ENCODE measurements around the gene NUDCD3. TPM values are rescaled to one million over a fixed set of nuclear protein-coding genes. Genes with fewer than 3 reads are reported as not detected.

Gene NUDCD3
- total RNA-seq, 2 donors from 2014 or later: 105 to 120 TPM

- Mint-ChIP-seq H3K27me3 (ENCODE audit: low read depth) (no peaks in the 10 kb centered on the region), H3K9me3 (no peaks in the 10 kb centered on the region), H3K4me3 (no peak overlapping the region), H3K36me3 (ENCODE audit: insufficient read depth in 2 of 2) (no peaks in the 10 kb centered on the region), H3K27ac (peak overlapping the region; percentile 75), H3K4me1 (ENCODE audit: low read depth) (peaks cover 5% of the 10 kb centered on the region)
- ATAC-seq (replicated peaks in 1 of 2): no peak
- DNase-seq: no peak
These were observed 113.9 kb downstream of the NUDCD3 start for GRCh38 chr7:44376429-44377133.

DNA sequence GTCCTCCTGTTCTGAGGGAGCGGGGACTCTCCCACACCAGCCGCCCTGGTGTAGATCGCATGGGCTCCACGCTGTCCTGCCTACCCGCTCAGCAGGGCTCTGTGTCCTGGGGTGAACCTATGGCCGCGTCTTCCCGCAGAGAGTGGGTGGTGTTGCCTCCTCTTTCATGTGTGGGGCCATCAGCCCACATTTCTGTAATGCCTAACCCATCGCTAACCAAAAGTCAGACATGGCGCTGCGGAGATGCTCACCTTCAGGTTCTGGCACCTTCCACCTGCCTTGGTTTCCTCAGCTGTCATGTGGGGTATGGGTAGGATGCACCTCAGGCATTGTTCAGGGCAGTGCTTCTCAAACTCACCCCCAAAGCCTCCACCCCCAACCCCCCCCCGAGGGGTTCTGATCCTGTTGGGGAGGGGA lies 114.5 kb downstream of the NUDCD3 start:
- DNase-seq: no peak
- Mint-ChIP-seq H3K4me3 (no peak overlapping the region), H3K9me3 (no peaks in the 10 kb centered on the region), H3K4me1 (ENCODE audit: low read depth) (peaks cover 5% of the 10 kb centered on the region), H3K36me3 (ENCODE audit: insufficient read depth in 2 of 2) (no peaks in the 10 kb centered on the region), H3K27me3 (ENCODE audit: low read depth) (peaks cover 5% of the 10 kb centered on the region), H3K27ac (no peak overlapping the region)
- no peak for ATAC-seq (replicated peaks in 1 of 2)

DNA sequence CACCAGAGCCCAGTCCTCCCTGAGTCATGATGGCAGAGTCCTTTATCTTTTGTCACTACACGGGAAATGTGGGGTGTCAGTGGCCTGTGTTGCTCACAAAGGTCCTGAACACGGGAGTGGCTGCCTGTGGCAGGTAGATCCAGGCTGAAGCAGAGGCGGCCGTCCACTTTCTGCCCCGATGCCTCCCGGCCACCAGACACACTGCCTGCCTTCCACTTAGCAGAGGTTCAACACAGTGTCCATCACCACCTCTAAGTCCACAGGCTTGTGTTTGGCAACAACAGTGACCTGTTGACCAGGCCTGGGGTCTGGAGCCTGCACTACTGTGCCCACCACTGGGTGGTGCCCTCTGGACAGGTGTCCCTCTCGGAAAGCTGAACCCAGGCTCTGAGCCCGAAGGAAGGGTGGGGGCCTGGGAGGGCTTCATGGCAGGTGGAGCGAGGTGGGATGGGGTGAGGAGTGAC lies 115.2 kb downstream of the NUDCD3 start:
- peak overlapping the region; percentile 52 for H3K27ac Mint-ChIP-seq
- ATAC-seq (replicated peaks in 1 of 2) (peak; percentile 20 to 25), DNase-seq (peak in 1 of 2 donors; percentile 18)
- H3K4me3 Mint-ChIP-seq: no peak overlapping the region
- no peaks in the 10 kb centered on the region for H3K36me3 Mint-ChIP-seq (ENCODE audit: insufficient read depth in 2 of 2)
- H3K27me3 Mint-ChIP-seq (ENCODE audit: low read depth): peaks cover 7% of the 10 kb centered on the region
- peaks cover 5% of the 10 kb centered on the region for H3K4me1 Mint-ChIP-seq (ENCODE audit: low read depth)
- no peaks in the 10 kb centered on the region for H3K9me3 Mint-ChIP-seq

DNA sequence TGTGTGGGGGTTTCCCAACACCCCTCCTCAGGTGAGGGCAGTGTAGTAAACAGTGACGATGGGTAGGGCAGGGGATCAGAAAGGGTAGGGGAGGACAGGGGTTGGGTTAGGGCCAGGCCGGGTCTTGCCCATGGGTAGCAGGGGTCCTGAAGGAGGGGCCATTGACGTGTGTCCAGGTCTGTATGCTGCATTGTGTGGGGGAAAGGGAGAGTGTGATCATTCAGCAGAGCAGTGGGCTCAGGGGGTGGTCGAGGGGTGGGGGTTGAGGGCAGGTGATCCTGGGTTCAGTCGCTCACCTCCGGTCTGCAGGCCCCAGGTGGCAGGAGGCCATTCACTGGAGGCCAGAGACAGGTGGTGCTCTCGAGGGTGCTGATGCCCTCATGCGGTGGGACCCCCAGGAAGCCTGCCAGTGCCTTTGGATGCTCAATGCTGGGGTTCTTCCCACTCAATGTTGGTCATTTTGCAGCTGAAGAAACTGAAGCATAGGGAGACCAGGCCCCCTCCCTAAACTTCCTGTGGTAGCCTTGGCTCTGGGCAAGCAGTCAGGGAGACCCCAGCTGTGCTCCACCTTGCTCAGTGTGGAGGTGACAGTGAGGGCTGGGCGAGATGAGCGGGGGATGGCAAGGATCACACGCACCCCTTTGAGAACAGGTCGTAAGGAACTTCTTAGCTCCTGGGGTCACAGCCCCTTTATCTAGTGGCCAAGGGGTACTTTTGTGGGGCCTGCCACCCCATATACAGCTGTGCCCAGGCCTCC lies 116.3 kb downstream of the NUDCD3 start:
- Mint-ChIP-seq H3K27me3 (ENCODE audit: low read depth) (peaks cover 10% of the 10 kb centered on the region), H3K4me3 (no peak overlapping the region), H3K4me1 (ENCODE audit: low read depth) (peaks cover 5% of the 10 kb centered on the region), H3K27ac (no peak overlapping the region), H3K36me3 (ENCODE audit: insufficient read depth in 2 of 2) (peaks cover 0 to 2% of the 10 kb centered on the region in 2 donors), H3K9me3 (no peaks in the 10 kb centered on the region)
- DNase-seq (no peak), ATAC-seq (replicated peaks in 1 of 2) (peak; percentile 23 to 28)

- Mint-ChIP-seq H3K4me1 (ENCODE audit: low read depth) (peaks cover 5% of the 10 kb centered on the region), H3K27me3 (ENCODE audit: low read depth) (peaks cover 15% of the 10 kb centered on the region), H3K9me3 (no peaks in the 10 kb centered on the region), H3K27ac (no peak overlapping the region), H3K36me3 (ENCODE audit: insufficient read depth in 2 of 2) (peaks cover 0 to 4% of the 10 kb centered on the region in 2 donors), H3K4me3 (no peak overlapping the region)
- ATAC-seq (replicated peaks in 1 of 2) (peak in 1 of 2 donors; percentile 40), DNase-seq (no peak)
These were observed 117.1 kb downstream of the NUDCD3 start for GRCh38 chr7:44373418-44373740.

GRCh38 chr7:44372560-44373417 lies 117.7 kb downstream of the NUDCD3 start:
- ATAC-seq (replicated peaks in 1 of 2) (peak in 1 of 2 donors; percentile 3), DNase-seq (no peak)
- Mint-ChIP-seq H3K4me1 (ENCODE audit: low read depth) (peaks cover 5% of the 10 kb centered on the region), H3K27me3 (ENCODE audit: low read depth) (peaks cover 15% of the 10 kb centered on the region), H3K9me3 (no peaks in the 10 kb centered on the region), H3K36me3 (ENCODE audit: insufficient read depth in 2 of 2) (peaks cover 0 to 4% of the 10 kb centered on the region in 2 donors), H3K4me3 (no peak overlapping the region), H3K27ac (no peak overlapping the region)

DNA sequence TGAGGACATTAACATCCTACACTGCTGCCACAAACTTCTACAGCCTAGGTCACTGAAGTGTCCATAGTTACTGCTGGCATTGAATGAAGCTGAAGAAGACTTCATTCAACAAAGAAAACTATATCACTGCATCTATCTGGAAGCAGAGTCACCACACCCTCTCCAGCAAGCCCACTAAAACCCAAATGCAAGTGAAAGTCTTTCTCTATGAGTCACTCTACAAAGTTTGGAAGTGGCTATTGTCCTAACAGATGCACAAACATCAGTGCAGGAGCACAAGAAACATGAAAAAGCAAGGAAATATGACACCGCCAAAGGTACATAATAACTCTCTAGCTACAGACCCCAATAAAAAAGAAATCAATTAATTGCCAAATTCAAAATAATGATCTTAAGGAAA lies 121.6 kb downstream of the NUDCD3 start:
- peaks cover 15% of the 10 kb centered on the region for H3K27me3 Mint-ChIP-seq (ENCODE audit: low read depth)
- no peak overlapping the region for H3K4me3 Mint-ChIP-seq
- no peak for ATAC-seq (replicated peaks in 1 of 2)
- H3K4me1 Mint-ChIP-seq (ENCODE audit: low read depth): peaks cover 5% of the 10 kb centered on the region
- DNase-seq: no peak
- H3K27ac Mint-ChIP-seq: no peak overlapping the region
- H3K36me3 Mint-ChIP-seq (ENCODE audit: insufficient read depth in 2 of 2): peaks cover 0 to 4% of the 10 kb centered on the region in 2 donors
- no peaks in the 10 kb centered on the region for H3K9me3 Mint-ChIP-seq

DNA sequence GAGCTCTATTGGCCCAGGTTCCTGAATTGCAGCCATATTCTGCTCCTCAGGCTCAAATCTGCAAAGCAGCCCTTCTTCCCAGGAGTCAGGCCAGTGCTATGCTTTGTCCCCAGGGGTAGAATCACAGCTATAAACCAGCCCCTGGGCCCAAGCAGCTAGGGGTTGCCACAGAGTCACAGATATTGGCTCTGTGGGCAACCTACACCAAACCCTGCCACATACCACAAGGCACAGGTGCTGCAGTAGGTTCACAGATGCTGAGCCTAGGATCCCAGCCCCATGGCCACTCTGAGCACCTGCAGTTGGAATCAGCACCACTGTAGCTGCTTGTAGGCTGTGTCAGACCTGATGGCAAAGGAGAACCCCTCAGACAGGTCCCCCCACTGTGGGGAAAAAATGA lies 122.0 kb downstream of the NUDCD3 start:
- no peaks in the 10 kb centered on the region for H3K9me3 Mint-ChIP-seq
- peaks cover 15% of the 10 kb centered on the region for H3K27me3 Mint-ChIP-seq (ENCODE audit: low read depth)
- no peak for DNase-seq
- H3K4me3 Mint-ChIP-seq: no peak overlapping the region
- H3K4me1 Mint-ChIP-seq (ENCODE audit: low read depth): peaks cover 5% of the 10 kb centered on the region
- H3K27ac Mint-ChIP-seq: no peak overlapping the region
- peaks cover 0 to 4% of the 10 kb centered on the region in 2 donors for H3K36me3 Mint-ChIP-seq (ENCODE audit: insufficient read depth in 2 of 2)
- ATAC-seq (replicated peaks in 1 of 2): no peak

DNA sequence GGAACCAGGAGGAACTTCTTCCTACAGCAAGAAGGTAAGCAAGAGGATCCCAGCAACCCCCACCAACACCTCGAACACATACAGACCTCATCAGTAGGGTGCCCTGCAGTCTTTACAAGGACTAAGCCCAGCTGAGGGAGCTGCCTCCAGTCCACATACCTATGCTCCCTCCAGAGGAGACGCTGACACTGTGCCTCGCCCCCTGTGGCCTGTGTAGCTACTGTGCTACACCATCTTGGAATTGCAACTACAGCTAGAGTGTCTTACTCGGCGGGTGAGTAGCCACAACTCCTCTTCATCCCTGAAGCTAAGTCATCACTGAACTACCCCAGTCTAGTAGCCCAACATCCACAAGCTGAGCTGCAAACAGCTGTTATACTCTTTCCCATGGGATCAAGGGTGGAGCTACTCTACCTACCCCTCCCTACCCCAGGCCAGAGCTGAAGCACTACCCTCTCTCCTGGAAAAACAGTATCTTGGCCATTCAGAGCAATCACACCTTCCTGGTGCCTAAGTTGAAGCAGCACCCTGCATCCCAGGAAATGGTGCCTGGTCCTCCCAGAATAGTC lies 122.9 kb downstream of the NUDCD3 start:
- Mint-ChIP-seq H3K9me3 (no peaks in the 10 kb centered on the region), H3K36me3 (ENCODE audit: insufficient read depth in 2 of 2) (peaks cover 0 to 4% of the 10 kb centered on the region in 2 donors), H3K4me1 (ENCODE audit: low read depth) (no peaks in the 10 kb centered on the region), H3K27me3 (ENCODE audit: low read depth) (peaks cover 15% of the 10 kb centered on the region), H3K27ac (no peak overlapping the region), H3K4me3 (no peak overlapping the region)
- ATAC-seq (replicated peaks in 1 of 2): peak in 1 of 2 donors; percentile 20
- DNase-seq: no peak

DNA sequence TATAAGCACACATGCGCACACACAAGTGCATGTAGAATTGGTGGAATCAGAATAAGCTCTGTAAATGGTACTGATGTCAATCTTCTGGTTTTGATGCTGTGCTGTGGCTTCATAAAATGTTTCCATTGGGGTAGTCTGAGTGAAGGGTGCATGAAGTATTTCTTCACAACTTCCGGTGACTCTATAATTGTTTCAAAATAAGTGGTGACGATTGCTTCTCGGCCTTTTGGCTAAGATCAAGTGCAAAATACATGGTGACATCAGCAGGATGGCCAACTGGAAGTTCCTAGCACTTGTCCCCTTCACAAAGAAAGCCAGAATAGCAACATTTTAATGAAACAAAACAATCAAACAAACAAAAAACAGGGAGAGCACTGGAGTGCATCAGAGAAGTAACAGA lies 123.5 kb downstream of the NUDCD3 start:
- Mint-ChIP-seq H3K4me3 (no peak overlapping the region), H3K36me3 (ENCODE audit: insufficient read depth in 2 of 2) (peaks cover 0 to 4% of the 10 kb centered on the region in 2 donors), H3K27ac (no peak overlapping the region), H3K27me3 (ENCODE audit: low read depth) (peaks cover 15% of the 10 kb centered on the region), H3K4me1 (ENCODE audit: low read depth) (no peaks in the 10 kb centered on the region), H3K9me3 (no peaks in the 10 kb centered on the region)
- no peak for DNase-seq
- ATAC-seq (replicated peaks in 1 of 2): no peak

DNA sequence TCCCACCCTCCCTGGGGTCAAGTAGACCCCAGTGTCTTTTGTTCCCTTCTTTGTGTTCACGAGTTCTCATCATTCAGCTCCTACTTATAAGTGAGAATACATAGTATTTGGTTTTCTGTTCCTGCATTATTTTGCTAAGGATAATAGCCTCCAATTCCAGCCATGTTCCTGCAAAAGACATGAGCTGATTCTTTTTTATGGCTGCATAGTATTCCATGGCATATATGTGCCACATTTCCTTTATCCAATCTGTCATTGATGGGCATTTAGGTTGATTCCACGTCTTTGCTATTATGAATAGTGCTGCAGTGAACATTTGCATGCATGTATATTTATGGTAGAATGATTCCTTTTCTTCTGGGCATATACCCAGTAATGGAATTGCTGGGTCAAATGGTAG lies 136.8 kb downstream of the NUDCD3 start:
- Mint-ChIP-seq H3K27me3 (ENCODE audit: low read depth) (peaks cover 30% of the 10 kb centered on the region), H3K9me3 (peaks cover 6 to 7% of the 10 kb centered on the region in 2 donors), H3K27ac (no peak overlapping the region), H3K4me1 (ENCODE audit: low read depth) (no peaks in the 10 kb centered on the region), H3K4me3 (no peak overlapping the region), H3K36me3 (ENCODE audit: insufficient read depth in 2 of 2) (peaks cover 0 to 2% of the 10 kb centered on the region in 2 donors)
- no peak for ATAC-seq (replicated peaks in 1 of 2)
- no peak for DNase-seq

- no peak overlapping the region for H3K4me3 Mint-ChIP-seq
- no peaks in the 10 kb centered on the region for H3K36me3 Mint-ChIP-seq (ENCODE audit: insufficient read depth in 2 of 2)
- no peaks in the 10 kb centered on the region for H3K4me1 Mint-ChIP-seq (ENCODE audit: low read depth)
- DNase-seq (no peak), ATAC-seq (replicated peaks in 1 of 2) (no peak)
- H3K27me3 Mint-ChIP-seq (ENCODE audit: low read depth): peaks cover 26% of the 10 kb centered on the region
- H3K27ac Mint-ChIP-seq: no peak overlapping the region
- peaks cover 2 to 3% of the 10 kb centered on the region in 2 donors for H3K9me3 Mint-ChIP-seq
These were observed 141.3 kb downstream of the NUDCD3 start for GRCh38 chr7:44348851-44349781.

Data from activated T-cell treated with anti-CD3 and anti-CD28 coated beads, Interleukin-2, amount 50 U/mL, for 72 hours (primary cell).